Measurements from ENCODE around the gene POLR2A.

GRCh38 chr17:7437369-7437863, 46.8 kb upstream of the POLR2A start:
- no peak for TF ChIP-seq CTCF (IDR thresholded peaks at IDR 0.05; ENCODE audit: low read depth, low read length)
- no peak for TF ChIP-seq POLR2A (IDR thresholded peaks at IDR 0.05; ENCODE audit: extremely low read depth, insufficient read length)
